GM21529 (cell line): Measurements from ENCODE around the gene ETFDH.
"Not testable (repeated sequence)": the region's sequence is repeated elsewhere in the genome, so short reads cannot be mapped to it uniquely, and the experiment has no call there.

Experiments used
- ATAC-seq: cut with Tn5 transposase; IDR thresholded peaks from one replicate; pipeline ENCODE4 v1.9.1; 2021; ENCODE audit not compliant: unreplicated experiment

ETFDH gene

DNA sequence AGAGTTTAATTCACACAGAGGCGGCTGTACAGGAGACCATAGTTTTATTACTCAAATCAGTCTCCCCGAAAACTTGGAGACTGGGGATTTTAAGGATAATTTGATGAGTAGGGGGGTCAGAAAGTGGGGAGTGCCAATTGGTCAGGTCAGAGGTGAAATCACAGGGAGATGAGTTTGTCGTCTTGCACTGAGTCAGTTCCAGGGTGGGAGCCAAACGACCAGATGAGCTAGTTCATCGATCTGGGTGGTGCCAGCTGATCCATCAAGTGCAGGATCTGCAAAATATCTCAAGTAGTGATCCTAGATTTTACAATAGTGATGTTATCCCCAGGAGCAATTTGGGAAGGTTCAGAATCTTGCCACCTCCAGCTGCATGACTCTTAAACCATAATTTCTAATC, 4.0 kb downstream of the ETFDH start:
- no peak for ATAC-seq

DNA sequence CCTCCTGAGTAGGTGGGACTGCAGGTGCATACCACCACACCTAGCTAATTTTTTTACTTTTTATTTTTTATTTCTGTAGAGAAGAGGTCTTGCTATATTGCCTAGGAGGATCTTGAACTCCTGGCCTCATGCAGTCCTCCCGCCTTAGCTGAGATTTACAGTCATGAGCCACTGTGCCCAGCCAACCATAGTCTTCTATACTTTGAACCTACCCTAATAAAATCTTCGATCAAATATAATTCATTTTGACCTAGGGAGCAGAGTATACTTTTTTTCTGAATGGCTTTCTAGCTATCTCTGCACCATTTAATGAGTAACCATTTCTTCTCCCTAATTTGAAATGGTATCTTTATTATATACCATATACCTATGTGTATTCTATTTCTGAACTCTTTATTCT, 6.7 kb downstream of the ETFDH start:
- ATAC-seq: no peak

GRCh38 chr4:158681629-158682028, 9.5 kb downstream of the ETFDH start:
- ATAC-seq: no peak

- no peak for ATAC-seq
These were observed 10.0 kb downstream of the ETFDH start for GRCh38 chr4:158682066-158682465.

DNA sequence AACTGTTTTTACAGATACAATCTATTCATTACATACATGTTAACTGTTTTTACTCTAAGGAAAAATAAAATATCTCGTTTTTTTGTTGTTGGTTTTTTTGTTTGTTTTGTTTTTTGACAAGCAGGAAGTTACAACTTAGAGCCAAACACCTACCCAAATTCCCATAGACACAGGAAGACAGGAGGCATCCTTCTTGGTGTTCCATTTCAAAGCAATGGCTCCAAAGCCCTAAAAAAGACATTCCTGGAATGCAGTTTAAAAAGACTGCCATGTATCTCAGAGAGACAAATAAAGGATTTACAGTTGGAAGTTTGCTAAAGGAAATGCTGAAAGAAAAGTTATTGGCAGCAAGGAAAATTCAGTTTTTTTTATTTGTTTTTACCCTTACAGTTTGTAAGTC, 16.7 kb downstream of the ETFDH start:
- ATAC-seq: no peak

DNA sequence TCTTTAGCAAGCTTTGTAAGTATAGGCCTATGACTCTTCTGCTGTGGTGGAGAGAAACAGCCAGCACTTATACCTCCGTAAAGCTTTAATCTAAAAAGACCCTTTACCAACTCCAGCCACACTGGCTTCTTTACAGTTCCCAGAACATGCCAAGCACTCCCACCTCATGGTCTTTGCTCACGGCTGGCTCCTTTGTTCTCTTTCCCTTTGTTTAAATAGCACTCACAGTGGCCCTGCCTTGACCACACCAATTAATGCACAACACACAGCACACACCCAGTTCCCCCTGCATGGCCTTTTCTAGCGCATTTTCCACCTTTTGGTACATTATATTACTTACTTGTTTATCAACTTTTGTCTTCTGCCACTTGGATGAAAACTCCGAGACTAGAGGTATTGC, 32.2 kb downstream of the ETFDH start:
- ATAC-seq: no peak

DNA sequence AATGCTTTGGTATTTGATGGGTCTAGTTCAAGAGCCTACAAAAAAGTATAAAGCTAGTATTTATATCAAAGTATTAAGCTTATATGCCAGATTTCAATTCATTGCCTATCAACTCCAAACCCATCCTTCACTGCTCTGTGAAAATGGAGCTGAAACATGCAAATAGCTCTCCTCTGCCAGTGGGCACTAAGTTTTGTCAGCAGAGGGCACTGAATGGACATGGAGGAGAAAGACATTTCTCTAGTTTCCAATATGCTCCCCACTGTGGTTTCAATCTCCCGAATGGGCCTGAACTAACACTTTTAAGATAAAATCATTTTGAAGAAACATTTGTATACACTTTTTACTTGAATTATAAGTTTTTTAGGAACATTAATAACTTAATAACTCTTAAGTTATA, 38.7 kb downstream of the ETFDH start:
- ATAC-seq: no peak

GRCh38 chr4:158712622-158713021, 40.5 kb downstream of the ETFDH start:
- not testable (repeated sequence) for ATAC-seq

DNA sequence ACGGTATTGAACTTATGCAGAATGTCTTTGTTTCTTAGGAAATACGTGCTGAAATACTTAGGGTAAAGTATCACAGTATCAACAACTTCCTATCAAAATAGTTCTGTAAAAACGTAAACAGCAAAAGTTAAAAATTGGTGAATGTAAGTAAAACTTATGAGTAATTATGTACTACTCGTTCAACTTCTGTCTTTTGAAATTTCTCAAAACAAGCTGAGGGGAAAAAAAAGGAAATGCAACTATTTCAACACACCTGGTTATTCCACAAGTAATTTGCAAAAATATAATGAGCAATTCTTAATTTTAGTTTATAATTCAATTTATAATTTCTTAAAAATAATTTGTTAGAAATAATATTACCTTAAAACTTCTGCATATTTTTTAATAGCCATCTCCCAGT, 42.8 kb downstream of the ETFDH start:
- ATAC-seq: no peak

GRCh38 chr4:158715802-158716201, 43.7 kb downstream of the ETFDH start:
- ATAC-seq: no peak

DNA sequence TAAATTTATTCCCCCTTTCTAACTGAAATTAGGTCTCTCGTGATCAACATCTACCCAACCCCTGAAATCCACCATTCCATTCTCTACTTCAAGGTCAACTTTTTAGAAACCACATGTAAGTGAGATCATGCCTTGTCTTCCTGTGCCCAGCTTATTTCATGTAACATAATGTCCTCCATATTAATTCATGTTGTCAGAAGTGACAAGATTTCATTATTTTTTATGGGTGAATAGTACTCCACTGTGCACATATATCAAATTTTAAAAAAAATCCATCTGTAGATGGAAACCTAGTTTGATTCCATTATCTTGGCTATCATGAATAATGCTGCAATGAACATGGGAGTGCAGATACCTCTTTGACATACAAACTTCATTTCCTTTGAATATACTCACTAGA, 49.6 kb downstream of the ETFDH start:
- no peak for ATAC-seq

DNA sequence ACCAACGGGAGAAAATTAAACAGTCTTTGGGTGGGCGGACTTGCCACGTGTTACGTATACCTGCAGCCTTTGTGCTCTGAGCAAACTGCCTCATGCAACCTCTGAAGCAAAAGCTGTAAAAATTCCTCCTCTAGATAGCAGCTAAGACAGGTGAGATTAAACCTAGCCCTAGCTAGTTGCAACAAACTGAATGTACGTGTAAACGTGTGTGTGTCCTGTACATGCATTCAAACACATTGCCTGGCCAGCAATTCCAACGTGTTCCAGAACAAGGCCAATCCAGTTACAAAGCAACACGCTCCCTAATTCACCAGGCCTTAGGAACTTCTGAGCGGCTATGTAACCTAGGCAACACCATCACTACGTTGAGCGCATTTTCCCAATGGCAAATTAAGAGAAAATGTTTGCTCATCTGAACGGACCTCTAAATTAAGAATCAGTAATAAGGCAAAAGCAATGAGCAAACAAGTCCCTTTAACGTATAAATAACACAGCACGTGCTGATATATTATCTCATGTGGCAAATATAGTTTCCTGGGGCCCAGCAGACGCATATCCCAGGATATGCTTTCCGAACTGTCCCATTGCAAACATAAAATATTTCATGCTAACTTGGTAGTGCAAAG, 50.3 kb downstream of the ETFDH start:
- ATAC-seq: peak; percentile 25

DNA sequence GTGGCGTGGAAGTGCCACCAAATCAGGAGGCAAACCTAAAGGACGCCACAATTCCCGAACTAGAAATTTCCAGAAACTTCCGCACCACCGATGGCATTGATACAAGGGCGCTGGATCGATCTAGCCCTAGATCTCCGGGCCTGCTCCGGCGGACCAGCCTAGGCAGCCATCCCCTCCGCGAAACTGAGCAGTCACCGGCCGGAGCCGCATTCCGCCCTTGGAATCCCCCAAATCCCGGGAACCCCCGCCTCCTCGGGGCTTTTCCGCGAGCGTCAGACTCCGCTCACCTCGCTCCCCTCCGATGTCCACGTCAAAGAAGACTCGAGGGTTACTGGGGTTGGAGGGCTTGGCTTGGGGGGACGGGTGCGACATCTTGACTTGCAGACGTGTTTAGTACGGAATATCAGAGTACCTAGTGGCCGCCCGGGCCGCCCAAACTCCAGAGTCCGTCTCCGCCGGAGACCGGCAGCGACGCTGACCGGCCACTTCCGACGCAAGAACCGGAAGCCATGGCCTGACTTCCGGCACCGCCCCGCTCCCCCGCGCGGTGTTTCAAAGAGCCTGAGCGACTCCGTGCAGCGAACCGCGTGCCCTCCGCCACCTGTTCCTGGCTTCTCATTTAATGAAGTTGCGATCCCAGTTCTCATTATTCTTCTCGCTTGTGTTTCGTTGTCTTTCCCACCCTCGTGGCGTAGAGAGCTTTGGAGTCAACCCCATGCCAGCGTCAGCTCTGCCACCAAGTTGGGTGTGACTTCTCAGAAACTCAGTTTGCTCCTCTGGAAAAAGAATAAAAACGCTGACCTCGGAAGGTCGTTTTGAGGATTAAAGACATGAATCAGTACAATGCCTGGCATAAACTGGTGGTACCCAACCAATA, 51.1 kb downstream of the ETFDH start, which contains the start of gene PPID:
PPID (minus strand) TSS at position 480 of the 877 bp plus-strand sequence; CDS start at position 372, 108 bp downstream.
- peak; percentile 98 for ATAC-seq

- no peak for ATAC-seq
These were observed 52.5 kb downstream of the ETFDH start for GRCh38 chr4:158724637-158725036.

DNA sequence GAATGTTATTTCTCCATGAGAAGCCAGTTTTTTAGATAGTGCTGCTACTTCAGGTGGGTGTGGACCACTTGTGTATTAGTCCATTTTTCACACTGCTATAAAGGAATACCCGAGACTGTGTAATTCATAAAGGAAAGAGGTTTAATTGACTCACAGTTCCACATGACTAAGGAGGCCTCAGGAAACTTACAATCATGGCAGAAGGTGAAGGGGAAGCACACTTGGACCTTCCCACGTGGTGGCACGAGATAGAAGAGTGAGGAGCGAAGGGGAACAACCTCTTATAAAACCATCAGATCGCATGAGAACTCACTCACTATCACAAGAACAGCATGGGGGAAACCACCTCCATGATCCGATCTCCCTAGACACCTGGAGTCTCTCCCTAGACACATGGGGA, 54.5 kb downstream of the ETFDH start:
- ATAC-seq: no peak

- ATAC-seq: no peak
These were observed 56.1 kb downstream of the ETFDH start for GRCh38 chr4:158728236-158728635.

- ATAC-seq: peak; percentile 93
These were observed 57.8 kb downstream of the ETFDH start for GRCh38 chr4:158729716-158730559.

GRCh38 chr4:158738866-158739265, 66.8 kb downstream of the ETFDH start:
- ATAC-seq: no peak

GRCh38 chr4:158739600-158739999, 67.5 kb downstream of the ETFDH start:
- no peak for ATAC-seq

DNA sequence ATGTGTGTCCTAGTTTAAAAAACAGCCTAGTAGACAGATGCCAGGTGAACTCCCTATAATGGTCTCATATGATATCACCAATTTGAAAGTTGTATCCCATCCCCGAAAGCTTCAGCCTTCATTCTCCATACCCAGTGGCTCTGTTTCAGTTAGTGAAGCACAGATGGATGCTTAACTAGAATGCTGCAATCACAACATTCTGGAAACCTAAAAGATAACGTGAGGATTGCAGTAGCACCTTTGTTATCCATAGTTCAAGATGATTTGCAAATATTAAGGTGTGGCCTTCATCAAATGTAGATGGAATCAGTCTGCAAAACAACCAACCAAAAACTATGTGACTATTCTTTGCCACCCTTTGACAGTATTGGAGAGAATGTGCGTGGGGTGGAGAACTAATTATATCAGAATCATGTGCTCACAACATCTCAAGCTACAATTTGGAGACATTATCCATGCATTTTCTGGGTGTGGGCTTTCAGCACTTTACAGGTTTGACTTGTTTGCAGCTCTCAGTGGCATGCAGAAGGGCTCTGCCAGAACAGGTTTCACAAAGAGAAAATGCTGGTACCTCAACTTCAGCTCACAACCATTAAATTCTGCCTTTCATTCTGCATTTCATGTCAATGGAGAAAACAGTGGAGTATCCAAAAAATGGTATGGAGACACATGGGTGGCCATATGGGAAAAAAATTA, 69.4 kb downstream of the ETFDH start:
- ATAC-seq: no peak

DNA sequence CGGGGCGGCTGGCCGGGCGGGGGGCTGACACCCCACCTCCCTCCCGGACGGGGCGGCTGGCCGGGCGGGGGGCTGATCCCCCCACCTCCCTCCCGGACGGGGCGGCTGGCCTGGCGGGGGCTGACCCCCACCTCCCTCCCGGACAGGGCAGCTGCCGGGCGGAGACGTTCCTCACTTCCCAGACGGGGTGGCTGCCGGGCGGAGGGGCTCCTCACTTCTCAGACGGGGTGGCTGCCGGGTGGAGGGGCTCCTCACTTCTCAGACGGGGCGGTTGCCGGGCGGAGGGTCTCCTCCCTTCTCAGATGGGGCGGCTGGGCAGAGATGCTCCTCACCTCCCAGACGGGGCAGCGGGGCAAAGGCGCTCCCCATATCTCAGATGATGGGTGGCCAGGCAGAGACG, 74.4 kb downstream of the ETFDH start:
- ATAC-seq: not testable (repeated sequence)
